NCI-H2196 (cell line): ENCODE results near the gene BAIAP2L2.
"Not testable (repeated sequence)": the region's sequence is repeated elsewhere in the genome, so short reads cannot be mapped to it uniquely, and the experiment has no call there.

Source experiments
- DNase-seq: peaks from one replicate; lab custom pipeline; 2025; ENCODE audit not compliant: unreplicated experiment; lab: John Stamatoyannopoulos, UW

Gene BAIAP2L2

DNA sequence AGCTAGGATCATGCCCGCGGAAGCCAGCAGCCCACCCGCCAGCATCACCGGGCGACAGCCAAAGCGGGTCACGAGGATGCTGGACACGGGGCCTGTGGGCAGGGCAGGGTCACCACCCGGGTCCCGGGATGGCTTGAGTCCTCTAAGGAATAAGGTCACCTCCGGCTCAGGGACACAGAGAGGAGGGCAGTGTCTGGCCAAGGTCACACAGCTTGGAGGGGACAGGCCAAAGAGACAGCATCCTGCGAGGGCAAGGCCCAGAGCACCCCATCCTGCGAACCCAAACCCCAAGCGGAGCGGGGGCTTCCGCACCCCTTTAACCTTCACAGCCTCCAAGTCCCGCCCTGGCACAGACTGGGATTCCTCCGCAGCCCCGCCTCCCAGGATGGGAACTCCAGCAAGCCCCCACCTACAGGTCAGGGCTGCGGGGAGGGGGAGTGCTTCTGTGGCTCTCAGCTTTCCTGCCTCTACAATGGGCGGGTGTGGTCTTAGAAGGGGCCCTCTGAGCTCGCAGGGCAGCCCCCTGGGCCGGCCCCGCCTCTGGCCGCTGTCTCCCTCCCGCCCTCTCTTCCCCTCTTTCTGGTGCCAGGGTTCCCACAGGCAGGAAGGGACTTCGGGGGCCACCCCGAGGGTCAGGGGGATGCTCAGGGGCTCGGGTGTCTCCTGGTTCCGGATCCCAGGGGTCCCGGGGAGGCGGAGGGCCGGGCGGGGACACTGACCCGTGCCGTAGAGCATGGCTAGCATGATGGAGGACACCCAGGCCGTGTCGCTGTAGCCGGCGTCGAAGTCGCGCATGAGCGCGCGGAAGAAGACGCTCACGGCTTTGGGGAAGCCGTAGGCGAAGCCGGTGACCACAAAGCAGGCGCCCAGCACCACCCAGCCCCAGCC is 28.3 kb downstream of the BAIAP2L2 start:
- no peak for DNase-seq

DNA sequence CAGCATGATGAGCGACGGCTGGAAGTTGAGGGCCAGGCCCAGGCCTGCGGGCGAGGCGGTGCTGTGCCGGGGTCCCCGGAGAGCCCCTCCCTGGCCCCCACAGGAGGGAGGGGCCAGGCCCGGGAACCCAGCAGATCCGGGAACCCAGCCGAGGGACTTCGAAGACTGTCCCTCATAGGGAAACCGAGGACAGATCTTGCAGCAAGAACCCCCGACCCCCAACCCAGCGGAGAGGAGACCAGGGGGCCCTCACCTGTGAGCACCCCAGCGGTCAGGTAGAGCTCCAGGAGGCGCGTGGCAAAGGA is 28.9 kb downstream of the BAIAP2L2 start:
- DNase-seq = no peak

DNA sequence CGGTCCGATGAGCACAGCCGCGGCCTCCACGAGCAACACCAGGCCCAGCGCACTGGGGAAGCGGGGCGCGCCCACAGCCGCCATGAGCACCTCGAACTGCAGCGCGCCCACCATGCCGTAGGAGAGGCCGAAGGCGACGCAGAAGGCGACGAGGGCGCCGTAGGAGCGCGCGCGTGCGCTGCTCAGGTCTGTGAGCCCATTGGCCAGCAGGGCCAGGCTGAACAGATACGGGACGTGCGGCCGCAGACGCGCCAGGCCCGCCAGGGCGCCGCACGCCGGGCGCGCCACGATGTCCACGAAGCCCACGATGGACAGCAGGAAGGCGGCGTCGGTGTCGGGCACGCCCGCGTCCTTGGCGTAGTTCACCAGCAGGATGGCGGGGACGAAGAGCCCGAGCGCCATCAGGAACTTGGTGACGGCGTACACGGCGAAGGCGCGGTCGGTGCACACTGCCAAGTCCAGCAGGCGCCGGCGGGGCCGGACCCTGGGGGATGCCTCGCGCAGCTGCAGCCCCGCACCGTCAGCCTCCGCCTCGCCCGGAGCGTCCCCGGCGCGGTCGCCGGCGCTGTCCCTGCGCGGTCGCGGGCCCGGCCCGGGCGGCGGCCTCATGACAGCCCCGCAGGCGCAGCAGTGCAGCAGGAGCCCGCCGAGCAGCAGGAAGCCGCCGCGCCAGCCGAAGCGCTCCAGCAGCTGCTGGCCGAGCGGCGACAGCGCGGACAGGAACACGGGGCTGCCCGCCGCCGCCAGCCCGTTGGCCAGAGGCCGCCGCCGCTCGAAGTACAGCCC is 29.4 kb downstream of the BAIAP2L2 start:
- no peak for DNase-seq

DNA sequence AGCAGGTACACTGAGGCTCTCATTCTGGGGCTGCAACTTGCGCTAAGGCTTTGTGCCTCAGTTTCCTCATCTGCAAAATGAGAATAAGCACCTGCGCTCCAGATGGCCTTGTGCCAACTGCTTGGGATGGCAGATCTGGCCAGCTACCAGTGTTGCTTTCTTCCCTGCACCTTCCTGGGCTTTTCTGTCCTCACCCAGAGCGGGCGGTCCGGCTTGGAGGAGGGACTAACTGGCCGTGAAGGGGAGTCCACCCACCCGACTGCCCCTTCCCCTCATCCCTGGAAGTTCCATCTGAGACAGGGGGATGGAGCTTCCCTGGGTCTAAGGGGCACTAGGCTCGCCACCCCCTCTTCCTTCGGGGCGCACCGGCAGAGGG is 30.0 kb downstream of the BAIAP2L2 start:
- no peak for DNase-seq

DNA sequence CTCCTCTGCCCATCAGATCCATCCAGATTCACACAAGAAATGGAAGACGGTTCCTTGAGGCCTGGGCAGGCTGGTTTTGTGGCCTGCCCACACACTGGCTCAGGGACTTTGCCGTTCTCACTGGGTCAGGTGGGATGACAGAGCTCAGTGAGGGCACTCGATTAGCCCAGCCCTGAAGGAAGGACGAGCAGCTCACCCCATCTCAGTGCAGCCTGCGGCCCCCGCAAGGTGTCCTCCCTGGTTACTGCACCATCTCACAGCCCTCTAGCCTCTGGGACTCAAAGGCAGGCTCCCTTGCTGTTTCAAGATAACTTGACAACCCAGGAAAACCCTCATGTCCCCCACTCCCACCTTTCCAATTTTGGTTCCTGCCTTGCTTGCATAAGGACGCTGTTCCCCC is 30.7 kb downstream of the BAIAP2L2 start:
- no peak for DNase-seq

DNA sequence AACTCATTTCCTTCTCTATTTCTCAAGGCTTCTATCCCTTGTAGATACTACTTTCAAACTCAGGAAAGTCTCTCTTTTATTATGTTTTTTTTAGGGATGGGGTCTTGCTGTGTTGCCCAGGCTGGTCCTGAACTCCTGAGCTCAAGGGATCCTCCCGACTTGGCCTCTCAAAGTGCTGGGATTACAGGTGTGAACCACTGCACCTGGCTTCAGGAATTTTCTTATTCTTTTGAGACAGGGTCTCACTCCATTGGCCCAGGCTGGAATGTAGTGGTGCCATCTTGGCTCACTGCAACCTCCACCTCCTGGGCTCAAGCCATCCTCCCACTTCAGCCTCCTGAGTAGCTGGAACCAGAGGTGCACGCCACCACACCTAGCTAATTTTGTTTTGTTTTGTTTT is 31.3 kb downstream of the BAIAP2L2 start:
- not testable (repeated sequence) for DNase-seq

DNA sequence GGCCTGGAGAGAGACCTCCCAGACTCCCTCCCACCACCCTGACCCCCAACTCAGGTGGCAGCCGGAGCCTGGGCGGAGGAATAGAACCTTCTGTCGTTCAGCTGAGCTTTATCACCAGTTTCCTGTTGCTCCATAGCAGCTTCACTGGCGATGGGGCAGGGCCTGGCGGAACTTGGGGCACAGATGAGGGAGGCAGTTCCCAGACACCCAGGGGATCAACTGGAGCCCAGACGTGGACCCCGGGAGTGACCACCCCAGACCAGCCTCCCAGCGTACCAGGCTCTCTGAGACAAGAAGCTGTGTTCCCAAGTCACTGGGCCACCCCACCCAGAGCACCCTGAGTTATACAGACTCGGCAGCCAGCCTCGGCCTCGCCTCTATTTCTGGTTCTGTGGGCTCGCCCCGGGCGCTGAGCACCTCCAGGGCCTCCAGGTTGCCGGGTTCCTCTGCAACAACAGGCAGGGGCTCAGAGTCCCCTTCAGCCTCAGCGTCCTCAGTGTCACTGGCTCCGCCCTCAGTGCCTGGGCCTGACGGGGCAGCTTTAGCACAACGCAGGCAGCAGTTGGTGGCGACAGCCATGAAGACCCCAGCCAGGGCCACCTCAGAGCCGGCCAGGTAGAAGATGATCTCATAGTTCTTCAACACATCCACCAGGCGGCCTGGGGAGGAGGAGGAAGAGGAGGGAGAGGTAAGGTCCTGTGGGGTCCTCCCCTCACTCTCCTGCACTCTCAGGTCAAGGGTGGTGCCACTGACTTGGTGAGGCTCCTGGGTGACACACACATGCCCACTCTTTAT is 32.2 kb downstream of the BAIAP2L2 start:
- no peak for DNase-seq

DNA sequence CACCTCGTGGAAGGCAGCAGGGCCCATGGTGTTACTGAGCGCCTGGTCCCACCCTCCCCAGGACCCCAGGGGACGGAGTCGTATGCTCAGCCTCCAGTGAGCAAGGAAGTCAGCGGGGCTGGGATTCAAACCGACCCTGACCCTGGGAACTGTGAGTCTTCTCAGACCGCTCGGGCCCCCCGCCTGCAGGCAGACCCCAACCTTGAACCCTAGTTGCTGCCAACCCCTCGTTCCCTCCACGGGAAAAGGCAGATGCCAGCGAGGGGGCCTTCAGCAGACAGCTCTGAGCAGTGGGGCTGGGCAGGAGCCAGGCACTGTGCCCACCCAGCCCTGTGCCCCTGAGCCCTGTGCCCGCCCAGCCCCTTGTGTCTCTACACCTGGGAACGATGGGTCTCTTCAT is 32.9 kb downstream of the BAIAP2L2 start:
- DNase-seq = no peak

DNA sequence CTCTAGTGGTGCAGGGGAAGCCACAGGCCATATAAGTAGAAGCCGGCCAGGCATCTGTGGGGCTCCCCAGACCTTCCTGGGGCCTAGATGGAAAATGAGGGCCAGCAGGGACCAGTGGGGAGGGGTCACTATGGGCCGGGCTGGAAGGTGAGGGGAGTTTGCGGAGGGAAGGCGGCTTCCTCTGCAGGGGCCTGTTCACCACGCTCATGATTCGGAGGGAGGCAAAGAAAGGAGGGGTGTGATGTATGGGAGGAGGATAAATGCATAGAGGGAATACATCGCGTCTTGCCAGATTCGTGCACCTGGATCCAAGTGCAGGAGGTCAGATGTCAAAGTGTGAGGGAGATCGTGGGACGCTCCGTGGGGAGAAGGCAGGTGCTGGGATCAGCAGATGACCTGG is 33.4 kb downstream of the BAIAP2L2 start:
- no peak for DNase-seq

DNA sequence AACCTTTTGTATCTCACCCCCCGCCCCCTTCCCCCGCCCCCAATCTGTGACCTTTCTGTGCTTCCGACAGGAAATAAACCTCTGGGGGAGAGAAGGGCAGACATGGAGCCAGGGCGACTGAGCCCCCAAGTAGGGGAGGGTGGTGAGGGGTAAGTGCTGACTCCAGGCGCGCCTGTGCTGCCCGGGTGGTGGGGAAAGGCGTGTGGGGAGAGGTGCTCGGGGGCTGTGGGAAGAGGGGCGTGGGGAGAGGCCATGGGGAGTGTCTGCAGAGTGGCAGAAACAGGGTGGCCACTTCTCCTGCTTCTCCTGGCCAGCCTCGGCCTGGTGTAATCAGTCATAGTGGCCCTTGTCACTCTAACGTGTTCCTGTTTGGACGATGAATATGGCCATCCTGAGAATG is 34.5 kb downstream of the BAIAP2L2 start:
- no peak for DNase-seq

DNA sequence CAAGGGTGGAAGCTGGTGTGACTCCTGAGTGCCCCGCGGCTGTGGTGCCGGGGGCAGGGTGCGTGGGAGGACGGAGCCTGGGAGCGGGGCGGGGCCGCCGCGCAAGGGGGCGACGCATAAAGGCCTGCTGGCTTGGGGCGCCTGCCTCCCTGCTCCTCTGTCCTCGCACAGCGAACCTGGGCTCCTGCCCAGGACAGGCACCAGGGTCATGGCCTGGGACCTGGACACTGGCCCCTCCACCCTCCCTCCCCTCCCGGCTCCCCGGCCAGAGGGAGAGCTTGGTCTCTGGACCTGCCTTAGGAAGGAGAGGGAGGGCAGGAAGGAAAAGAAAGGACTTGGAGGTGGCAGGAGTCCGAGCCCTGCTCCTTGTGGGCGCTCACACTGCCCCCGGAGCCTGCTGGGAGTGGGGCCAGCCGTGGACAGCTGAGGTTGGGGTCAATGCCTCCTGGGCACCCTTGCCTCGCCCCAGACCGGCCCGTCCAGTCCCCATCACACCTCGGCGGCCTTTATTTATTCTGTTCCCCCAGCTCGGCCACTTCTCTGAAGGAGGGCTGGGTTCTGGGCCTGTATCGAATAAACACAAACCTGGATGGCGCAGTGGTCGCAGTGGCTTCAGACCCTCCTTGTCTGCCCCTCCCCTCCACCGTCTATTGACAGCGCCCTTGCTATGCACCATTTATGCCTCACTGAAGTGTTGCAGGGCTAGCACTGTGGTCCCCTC is 35.2 kb downstream of the BAIAP2L2 start:
- no peak for DNase-seq

DNA sequence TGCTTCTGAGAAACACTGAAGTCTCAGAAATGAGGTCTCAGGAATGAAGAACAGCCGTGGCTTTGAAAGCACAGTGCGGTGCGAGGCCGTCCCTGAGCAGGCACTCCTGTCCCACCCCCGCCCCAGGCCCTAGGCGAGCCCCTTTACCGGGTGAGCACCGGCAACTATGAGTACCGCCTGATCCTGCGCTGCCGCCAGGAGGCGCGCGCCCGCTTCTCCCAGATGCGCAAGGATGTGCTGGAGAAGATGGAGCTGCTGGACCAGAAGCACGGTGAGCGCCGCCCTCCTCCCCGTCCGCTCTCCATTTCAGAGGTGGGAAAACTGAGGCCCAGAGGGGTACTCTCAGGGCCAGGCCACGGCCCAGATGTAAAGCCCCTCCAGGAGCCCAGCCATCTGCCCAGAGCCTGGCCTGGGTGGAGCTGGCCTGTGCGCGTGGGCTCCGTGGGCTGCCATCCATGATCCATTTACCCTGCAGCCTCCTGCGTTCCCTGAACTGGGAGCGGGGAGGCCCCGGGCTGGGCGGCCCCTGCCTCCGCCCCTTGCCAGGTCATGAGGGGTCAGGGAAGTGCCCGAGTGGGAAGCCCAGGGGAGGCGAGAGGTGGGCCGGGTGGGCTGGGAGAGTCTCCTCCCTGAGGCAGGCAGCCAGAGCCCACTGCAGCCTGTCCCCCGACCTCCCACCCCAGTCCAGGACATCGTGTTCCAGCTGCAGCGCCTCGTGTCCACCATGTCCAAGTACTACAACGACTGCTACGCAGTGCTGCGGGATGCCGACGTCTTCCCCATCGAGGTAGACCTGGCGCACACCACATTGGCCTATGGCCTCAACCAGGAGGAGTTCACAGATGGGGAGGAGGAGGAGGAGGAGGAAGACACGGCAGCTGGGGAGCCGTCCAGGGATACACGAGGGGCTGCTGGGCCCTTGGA is 36.0 kb downstream of the BAIAP2L2 start:
- DNase-seq = no peak

DNA sequence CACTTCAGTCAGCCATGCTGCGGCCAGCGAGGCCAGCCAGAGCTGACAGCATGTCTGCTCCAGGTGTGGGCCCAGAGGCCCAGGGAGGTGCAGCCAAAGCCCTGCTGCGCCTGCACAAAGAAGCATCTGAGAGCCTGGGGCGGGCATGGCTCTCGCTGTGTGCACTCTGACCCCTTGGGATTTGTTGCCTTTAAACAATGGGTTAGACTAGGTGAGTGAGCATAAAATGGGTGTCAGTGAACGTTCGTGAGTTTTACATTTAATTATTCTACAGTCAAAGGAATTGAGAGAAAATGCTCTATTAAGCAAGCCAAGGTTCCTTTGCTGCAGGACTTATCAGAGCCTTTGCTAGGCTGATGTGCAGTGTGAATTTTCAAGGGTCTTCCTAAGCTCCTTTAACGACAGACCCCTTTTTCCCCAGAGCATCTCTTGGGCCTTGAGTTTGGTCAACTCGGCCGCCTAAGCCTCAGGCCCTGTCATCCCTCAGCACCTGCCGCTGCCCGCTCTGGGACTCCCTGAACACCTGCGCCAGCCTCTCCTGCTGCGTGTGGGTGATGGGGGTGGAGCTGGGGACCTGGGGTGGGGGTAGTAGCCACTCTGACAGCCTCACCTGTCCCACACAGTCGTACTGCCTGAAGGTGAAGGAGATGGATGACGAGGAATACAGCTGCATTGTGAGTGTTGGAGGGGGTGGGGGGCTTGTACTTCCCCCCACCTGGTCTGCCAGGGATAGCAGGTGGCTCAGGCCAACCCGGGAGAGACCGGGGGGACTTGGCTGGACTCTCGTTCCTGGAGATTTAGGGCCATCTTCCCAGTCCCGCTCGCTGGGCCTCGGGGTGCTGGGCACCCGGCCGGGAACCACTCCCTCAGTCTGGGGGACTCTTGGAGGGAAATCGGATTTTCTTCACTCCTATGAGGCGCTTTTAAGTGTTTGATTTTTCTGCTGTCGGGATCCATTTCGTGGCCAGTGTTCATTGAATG is 37.0 kb downstream of the BAIAP2L2 start:
- DNase-seq = no peak

DNA sequence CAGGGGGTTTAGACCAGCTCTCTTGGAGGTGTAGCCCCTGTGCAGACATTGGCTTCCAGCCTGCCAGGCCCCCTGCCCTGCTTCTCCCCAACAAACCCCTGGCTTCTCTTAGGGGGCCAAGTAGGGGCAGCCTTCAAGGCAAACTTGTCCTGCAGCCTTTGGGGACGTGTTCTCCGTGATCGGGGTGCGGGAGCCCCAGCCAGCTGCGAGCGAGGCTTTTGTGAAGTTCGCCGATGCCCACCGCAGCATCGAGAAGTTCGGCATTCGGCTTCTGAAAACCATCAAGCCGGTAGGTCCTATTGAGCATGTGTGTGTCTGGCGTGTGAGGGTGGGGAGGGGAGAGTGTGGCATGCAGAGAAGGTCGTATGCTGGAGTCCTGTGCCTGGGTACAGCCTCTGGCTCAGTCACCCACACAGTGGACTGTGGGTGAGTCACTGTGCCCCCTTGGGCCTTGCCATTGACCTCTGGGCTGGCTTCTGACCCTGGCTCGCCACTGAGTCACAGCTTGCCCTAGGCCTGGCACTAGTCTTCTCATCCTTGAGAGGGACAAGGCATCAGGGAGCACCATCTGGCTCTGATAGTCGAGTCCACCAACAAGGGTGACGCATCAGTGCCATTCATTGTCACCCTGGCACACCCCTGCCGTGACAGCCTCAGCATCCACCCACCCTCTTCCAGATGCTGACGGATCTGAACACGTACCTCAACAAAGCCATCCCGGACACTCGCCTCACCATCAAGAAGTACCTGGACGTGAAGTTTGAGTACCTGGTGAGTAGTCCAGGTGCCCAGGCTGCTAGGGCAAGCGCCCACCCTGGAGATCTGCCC is 37.9 kb downstream of the BAIAP2L2 start:
- DNase-seq = no peak

DNA sequence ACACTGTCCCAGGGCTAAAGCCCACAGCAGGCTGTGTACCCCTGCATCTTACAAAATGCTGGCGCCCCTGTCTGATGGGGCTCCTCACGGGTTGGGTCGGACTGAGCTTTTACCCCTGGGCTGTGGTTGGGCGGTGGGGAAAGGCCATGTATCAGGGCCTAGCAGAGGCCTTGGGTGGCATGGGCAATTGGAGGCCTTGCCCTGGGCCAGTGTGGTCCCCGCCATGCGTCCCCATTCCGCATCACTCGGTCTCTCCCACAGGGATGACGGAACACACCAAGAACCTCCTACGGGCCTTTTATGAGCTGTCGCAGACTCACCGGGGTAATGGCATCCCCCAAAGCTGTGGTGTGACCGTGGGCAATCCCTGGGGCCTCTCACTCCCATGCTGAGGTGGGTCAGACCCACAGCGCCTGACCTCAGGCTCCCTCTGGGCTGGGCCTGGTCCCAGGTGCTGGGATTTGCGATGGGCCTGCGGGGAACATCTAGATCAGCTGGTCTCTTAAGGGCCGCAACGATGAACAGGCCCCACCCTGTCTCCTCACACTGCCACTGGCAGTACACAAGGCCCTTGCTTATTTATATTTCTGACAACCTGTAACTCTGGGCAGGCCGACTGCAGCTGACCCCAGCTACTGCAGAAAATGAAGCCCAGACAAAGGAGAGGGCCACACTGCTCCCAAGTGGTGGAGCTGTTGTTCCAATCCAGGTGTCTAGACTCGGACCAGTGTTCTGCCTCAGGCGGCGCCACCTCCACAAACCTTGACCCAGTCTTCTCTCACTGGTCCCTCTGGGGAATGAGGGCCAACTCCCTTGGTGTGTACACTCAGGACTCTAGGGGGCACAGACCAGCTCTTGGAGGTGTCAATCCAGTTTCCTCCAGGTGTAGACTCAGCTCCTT is 38.8 kb downstream of the BAIAP2L2 start:
- no peak for DNase-seq

DNA sequence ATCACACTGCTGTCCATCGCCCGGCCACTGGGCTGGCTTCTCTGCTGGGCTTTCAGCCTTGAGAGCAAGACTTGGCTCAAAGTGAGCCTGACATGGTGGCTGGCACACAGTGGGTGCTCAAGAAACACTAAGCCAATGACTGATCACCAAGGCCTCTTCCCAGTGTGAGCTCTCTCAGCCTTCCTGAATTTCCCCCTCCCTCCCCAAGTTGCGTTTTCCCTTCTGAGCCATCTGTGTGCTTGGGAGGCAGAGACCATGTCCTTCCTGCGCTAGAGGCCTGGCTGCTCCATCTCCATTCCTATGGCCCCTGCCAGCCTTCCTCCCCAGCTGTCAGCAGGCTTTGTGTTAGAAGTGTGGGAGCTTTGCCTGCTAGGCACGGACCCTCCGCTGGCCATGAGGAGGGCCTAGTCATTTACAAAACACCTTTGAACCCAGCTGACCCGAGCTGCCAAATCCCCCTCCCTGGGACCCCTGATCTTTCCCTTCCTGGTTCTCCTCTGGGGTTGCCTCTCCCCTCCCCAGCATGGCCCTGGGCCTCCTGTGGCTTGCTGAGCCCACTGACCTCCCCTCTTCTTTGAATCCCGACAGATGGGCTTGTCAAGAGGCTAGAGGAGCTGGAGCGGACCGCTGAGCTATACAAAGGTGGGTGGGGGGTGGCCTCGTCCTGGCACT is 40.1 kb downstream of the BAIAP2L2 start:
- DNase-seq = no peak
